Measurements from ENCODE around the gene LPAR6. TPM values are rescaled to one million over a fixed set of nuclear protein-coding genes. Genes with fewer than 3 reads are reported as not detected.

Gene LPAR6
- total RNA-seq, 4 donors from 2014 or later, result 16.8 to 42.5 (median 23.4) TPM

DNA sequence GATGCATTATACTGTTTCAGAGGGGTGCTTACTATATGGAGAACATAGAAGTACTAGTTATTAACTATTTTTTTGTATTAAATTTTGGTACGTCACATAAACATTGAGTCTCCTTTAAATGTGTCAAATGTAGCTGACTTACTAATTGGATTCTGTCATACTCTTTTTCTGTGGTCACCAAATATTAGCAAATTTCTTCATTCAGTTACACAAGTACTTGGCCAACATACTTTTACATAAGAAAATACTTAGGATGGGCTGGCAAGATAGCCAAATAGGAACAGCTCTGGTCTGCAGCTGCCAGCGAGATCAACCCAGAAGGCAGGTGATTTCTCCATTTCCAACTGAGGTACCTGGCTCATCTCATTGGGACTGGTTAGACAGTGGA lies 19.2 kb downstream of the LPAR6 start:
- Histone ChIP-seq H3K36me3 (no peaks in the 10 kb centered on the region), H3K4me1 (peaks cover 25 to 27% of the 10 kb centered on the region in 2 donors), H3K27me3 (no peaks in the 10 kb centered on the region), H3K9me3 (no peaks in the 10 kb centered on the region), H3K4me3 (replicated peaks in 1 of 3) (no peak overlapping the region), H3K27ac (no peak overlapping the region)
- DNase-seq, result no peak
- TF ChIP-seq, protein P1, sequence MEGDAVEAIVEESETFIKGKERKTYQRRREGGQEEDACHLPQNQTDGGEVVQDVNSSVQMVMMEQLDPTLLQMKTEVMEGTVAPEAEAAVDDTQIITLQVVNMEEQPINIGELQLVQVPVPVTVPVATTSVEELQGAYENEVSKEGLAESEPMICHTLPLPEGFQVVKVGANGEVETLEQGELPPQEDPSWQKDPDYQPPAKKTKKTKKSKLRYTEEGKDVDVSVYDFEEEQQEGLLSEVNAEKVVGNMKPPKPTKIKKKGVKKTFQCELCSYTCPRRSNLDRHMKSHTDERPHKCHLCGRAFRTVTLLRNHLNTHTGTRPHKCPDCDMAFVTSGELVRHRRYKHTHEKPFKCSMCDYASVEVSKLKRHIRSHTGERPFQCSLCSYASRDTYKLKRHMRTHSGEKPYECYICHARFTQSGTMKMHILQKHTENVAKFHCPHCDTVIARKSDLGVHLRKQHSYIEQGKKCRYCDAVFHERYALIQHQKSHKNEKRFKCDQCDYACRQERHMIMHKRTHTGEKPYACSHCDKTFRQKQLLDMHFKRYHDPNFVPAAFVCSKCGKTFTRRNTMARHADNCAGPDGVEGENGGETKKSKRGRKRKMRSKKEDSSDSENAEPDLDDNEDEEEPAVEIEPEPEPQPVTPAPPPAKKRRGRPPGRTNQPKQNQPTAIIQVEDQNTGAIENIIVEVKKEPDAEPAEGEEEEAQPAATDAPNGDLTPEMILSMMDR (IDR thresholded peaks at IDR 0.05), result no peak
- TF ChIP-seq POLR2A (IDR thresholded peaks at IDR 0.05), result no peak
- 96 to 98% methylated on average over 2 of the region's 2 CpGs for WGBS, 2 donors
- intact Hi-C loops (cut with DNase I), result no loop called here

DNA sequence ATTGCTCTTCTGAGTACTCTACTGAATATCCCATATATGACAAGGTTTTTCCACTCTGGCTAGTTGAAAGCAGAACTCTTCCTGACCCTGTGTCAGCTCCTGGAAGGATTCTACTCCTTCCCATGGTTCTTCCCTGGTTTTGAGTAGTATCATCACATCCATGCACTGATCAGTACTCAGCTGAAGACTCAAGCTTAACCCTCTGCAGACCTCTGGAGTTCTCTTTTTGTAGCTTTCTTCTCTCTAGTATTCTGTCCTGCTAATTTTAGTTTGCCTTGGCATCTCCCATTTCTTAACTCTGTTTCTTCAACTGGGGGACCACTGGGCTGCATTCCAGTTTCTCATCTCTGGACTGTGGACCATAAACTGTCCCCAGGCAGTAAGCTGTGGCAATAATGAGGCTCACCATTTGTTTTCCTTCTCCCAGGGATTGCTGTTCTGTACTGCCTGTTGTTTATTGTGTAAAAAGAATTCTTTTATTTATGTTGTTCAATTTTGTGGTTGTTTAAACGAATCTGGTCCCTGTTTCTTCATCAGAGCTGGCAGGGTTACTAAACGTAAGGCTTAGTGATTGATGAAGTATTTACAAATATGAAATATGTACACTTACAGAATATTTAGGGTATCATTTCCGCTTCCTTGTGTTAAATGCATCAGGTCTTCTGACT lies 19.7 kb downstream of the LPAR6 start:
- no peak for DNase-seq
- no peaks in the 10 kb centered on the region for H3K36me3 ChIP-seq
- TF ChIP-seq POLR2A (IDR thresholded peaks at IDR 0.05), result no peak
- TF ChIP-seq, protein P1 (IDR thresholded peaks at IDR 0.05), result no peak
- H3K9me3 ChIP-seq, result no peaks in the 10 kb centered on the region
- H3K4me3 ChIP-seq (replicated peaks in 1 of 3), result no peak overlapping the region
- H3K27me3 ChIP-seq, result no peaks in the 10 kb centered on the region
- intact Hi-C loops (cut with DNase I), result no loop called here
- H3K27ac ChIP-seq, result no peak overlapping the region
- peaks cover 20 to 21% of the 10 kb centered on the region in 2 donors for H3K4me1 ChIP-seq
- WGBS, 2 donors, result 95% methylated on average over 3 of the region's 3 CpGs

DNA sequence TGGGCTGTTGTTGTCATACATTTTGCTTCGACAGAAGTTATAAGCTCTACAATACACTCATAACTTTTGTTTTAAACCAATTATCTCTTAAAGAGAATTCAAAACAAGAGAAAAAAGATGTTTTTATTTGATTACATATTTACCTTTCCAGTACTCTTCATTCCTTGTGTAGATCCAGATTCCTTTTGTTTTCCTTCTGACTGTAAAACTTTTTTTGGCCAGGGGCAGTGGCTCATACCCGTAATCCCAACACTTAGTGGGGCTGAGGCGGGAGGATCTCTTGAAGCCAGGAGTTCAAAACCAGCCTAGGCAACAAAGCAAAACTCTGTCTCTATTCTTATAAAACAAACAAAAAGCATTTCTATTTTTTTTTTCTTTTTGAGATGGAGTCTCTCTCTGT lies 21.7 kb downstream of the LPAR6 start:
- H3K36me3 ChIP-seq, result no peaks in the 10 kb centered on the region

DNA sequence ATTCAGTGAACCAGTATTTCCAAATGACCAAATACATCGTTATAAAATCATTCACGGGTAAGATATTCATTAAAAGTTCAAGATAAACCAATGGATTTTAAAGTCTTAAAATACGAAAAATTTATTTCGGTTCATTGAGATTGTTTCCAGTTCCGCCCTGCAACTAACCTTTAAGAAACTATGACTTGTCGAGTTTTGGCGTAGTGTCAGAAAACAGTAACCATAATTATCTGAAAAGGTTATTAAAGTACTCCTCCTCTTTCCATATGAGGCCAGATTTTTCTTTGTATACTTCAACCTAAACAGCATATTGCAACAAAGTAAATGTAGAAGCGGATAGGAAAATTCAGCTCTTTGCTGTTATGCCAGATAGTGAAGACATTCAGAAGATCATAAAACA lies 26.1 kb downstream of the LPAR6 start:
- TF ChIP-seq, protein P1 (IDR thresholded peaks at IDR 0.05), result no peak
- TF ChIP-seq POLR2A (IDR thresholded peaks at IDR 0.05), result no peak
- WGBS, 2 donors, result 95 to 97% methylated on average over 8 of the region's 8 CpGs
- no peak for DNase-seq
- H3K36me3 ChIP-seq, result no peaks in the 10 kb centered on the region
- H3K27me3 ChIP-seq, result no peaks in the 10 kb centered on the region
- H3K4me3 ChIP-seq (replicated peaks in 1 of 3), result no peak overlapping the region
- no peaks in the 10 kb centered on the region for H3K9me3 ChIP-seq
- H3K27ac ChIP-seq, result no peak overlapping the region
- H3K4me1 ChIP-seq, result no peaks in the 10 kb centered on the region
- intact Hi-C loops (cut with DNase I), result no loop called here

More for the DNA sequence above, 21.7 kb downstream of the LPAR6 start:
- Histone ChIP-seq H3K9me3 (no peaks in the 10 kb centered on the region), H3K4me3 (replicated peaks in 1 of 3) (no peak overlapping the region), H3K27me3 (no peaks in the 10 kb centered on the region), H3K27ac (no peak overlapping the region), H3K4me1 (peaks cover 10 to 12% of the 10 kb centered on the region in 2 donors)
- 93 to 97% methylated on average over 3 of the region's 3 CpGs for WGBS, 2 donors
- DNase-seq, result no peak
- intact Hi-C loops (cut with DNase I), result no loop called here
- TF ChIP-seq POLR2A (IDR thresholded peaks at IDR 0.05), result no peak
- TF ChIP-seq, protein P1 (IDR thresholded peaks at IDR 0.05), result no peak

DNA sequence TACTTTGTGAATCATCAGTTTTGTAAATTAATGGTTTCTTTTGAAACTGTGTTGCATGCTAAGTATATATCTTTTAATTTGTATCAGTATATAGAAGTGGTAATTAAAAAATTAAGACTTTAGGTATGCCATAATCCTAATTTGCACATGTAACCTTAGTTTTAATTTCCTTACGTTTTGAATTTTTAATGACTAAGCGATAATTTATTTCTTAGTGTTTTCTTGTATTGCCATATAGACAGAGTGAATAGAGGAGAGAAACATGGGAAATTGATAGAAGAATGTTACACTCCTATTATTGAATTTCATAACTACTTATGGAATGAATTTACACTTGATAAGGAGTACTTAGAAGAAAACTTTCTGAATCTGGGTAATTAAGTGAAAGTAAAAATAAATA lies 29.5 kb downstream of the LPAR6 start:
- Histone ChIP-seq H3K4me1 (no peaks in the 10 kb centered on the region), H3K36me3 (no peaks in the 10 kb centered on the region), H3K9me3 (no peaks in the 10 kb centered on the region), H3K27me3 (no peaks in the 10 kb centered on the region), H3K27ac (no peak overlapping the region), H3K4me3 (replicated peaks in 1 of 3) (no peak overlapping the region)
- TF ChIP-seq, protein P1 (IDR thresholded peaks at IDR 0.05), result no peak
- TF ChIP-seq POLR2A (IDR thresholded peaks at IDR 0.05), result no peak
- intact Hi-C loops (cut with DNase I), result no loop called here
- no peak for DNase-seq
- WGBS, 2 donors, result 95 to 98% methylated on average over 2 of the region's 2 CpGs
